Measurements from ENCODE around the gene NDUFB3.

- TF ChIP-seq CTCF (IDR thresholded peaks at IDR 0.05) (no peak), ZFX (IDR thresholded peaks at IDR 0.05; ENCODE audit: borderline replicate concordance) (no peak)
Observed at GRCh38 chr2:201057715-201058248, 14.0 kb upstream of the NDUFB3 start.
